GM19455 (cell line): ENCODE measurements around the gene FEM1B.

Experiments
- ATAC-seq: cut with Tn5 transposase; IDR thresholded peaks from one replicate; pipeline ENCODE4 v1.9.1; 2021; ENCODE audit not compliant: unreplicated experiment

The FEM1B gene

GRCh38 chr15:68305420-68305871 is 27.9 kb downstream of the FEM1B start:
- no peak for ATAC-seq

GRCh38 chr15:68307131-68307928 is 29.8 kb downstream of the FEM1B start:
- ATAC-seq, result no peak

GRCh38 chr15:68309024-68309423 is 31.5 kb downstream of the FEM1B start:
- ATAC-seq, result no peak

- ATAC-seq, result no peak
Measured at GRCh38 chr15:68310178-68310803, 32.7 kb downstream of the FEM1B start.

GRCh38 chr15:68310804-68311463 is 33.4 kb downstream of the FEM1B start:
- ATAC-seq, result no peak

GRCh38 chr15:68311464-68311835 is 33.9 kb downstream of the FEM1B start:
- ATAC-seq, result no peak

GRCh38 chr15:68311859-68312557 is 34.5 kb downstream of the FEM1B start:
- ATAC-seq, result no peak

GRCh38 chr15:68312701-68313204 is 35.2 kb downstream of the FEM1B start:
- no peak for ATAC-seq

- ATAC-seq, result no peak
Measured at GRCh38 chr15:68313501-68314410, 36.2 kb downstream of the FEM1B start.

GRCh38 chr15:68314563-68314962 is 37.0 kb downstream of the FEM1B start:
- no peak for ATAC-seq

- ATAC-seq, result no peak
Measured at GRCh38 chr15:68315035-68315434, 37.5 kb downstream of the FEM1B start.

- no peak for ATAC-seq
Measured at GRCh38 chr15:68315495-68316031, 38.0 kb downstream of the FEM1B start.

- no peak for ATAC-seq
Measured at GRCh38 chr15:68316061-68316804, 38.7 kb downstream of the FEM1B start.

- no peak for ATAC-seq
Measured at GRCh38 chr15:68317281-68318007, 39.9 kb downstream of the FEM1B start.

GRCh38 chr15:68318008-68318835 is 40.7 kb downstream of the FEM1B start:
- ATAC-seq, result no peak

GRCh38 chr15:68318931-68319909 is 41.7 kb downstream of the FEM1B start:
- ATAC-seq, result no peak
